HG03103 (cell line): ENCODE measurements around the gene MIEF1.

ENCODE experiments used
- ATAC-seq: cut with Tn5 transposase; IDR thresholded peaks from one replicate; pipeline ENCODE4 v1.9.1; 2021; ENCODE audit warnings: low read depth; ENCODE audit not compliant: unreplicated experiment

MIEF1 gene

GRCh38 chr22:39502109-39502788 lies at the start of gene MIEF1:
TSS of gene MIEF1 (plus strand) at chr22:39502290. CDS start at chr22:39511295, 9,005 bp downstream.
- peak; percentile 81 for ATAC-seq

- no peak for ATAC-seq
Measured at GRCh38 chr22:39452740-39453040, 49.4 kb upstream of the MIEF1 start.

- ATAC-seq, result no peak
Measured at GRCh38 chr22:39453765-39454378, 48.2 kb upstream of the MIEF1 start.

GRCh38 chr22:39454385-39454871 lies 47.7 kb upstream of the MIEF1 start:
- no peak for ATAC-seq

GRCh38 chr22:39456522-39457197 lies 45.4 kb upstream of the MIEF1 start, which contains the start of gene MGAT3:
TSS of gene MGAT3 (plus strand) at chr22:39457012. CDS start at chr22:39487348, 30,336 bp downstream.
- ATAC-seq, result no peak

GRCh38 chr22:39457198-39457555 lies 44.9 kb upstream of the MIEF1 start:
- no peak for ATAC-seq

- no peak for ATAC-seq
Measured at GRCh38 chr22:39457556-39458443, 44.3 kb upstream of the MIEF1 start.

GRCh38 chr22:39458444-39459083 lies 43.5 kb upstream of the MIEF1 start:
- no peak for ATAC-seq

GRCh38 chr22:39459681-39460080 lies 42.4 kb upstream of the MIEF1 start:
- ATAC-seq, result no peak

GRCh38 chr22:39462443-39463221 lies 39.5 kb upstream of the MIEF1 start:
- no peak for ATAC-seq

GRCh38 chr22:39463277-39463676 lies 38.8 kb upstream of the MIEF1 start:
- ATAC-seq, result no peak

GRCh38 chr22:39463931-39464390 lies 38.1 kb upstream of the MIEF1 start:
- ATAC-seq, result no peak

GRCh38 chr22:39466228-39467006 lies 35.7 kb upstream of the MIEF1 start:
- no peak for ATAC-seq

- ATAC-seq, result no peak
Measured at GRCh38 chr22:39467390-39467895, 34.6 kb upstream of the MIEF1 start.

- ATAC-seq, result no peak
Measured at GRCh38 chr22:39468487-39469325, 33.4 kb upstream of the MIEF1 start.

- no peak for ATAC-seq
Measured at GRCh38 chr22:39469326-39469680, 32.8 kb upstream of the MIEF1 start.

- no peak for ATAC-seq
Measured at GRCh38 chr22:39469681-39470450, 32.2 kb upstream of the MIEF1 start.
